Fibroblast of skin of right quadriceps (primary cell): ENCODE measurements around the gene CCDC148.
A peak's percentile ranks its signal among the peaks of the same experiment; 100 is the strongest.
"Not testable (repeated sequence)": the region's sequence is repeated elsewhere in the genome, so short reads cannot be mapped to it uniquely, and the experiment has no call there.

Experiments used
- DNase-seq: peaks from one replicate; pipeline ENCODE4 v3.0.0-alpha.2; 2013

Gene CCDC148

DNA sequence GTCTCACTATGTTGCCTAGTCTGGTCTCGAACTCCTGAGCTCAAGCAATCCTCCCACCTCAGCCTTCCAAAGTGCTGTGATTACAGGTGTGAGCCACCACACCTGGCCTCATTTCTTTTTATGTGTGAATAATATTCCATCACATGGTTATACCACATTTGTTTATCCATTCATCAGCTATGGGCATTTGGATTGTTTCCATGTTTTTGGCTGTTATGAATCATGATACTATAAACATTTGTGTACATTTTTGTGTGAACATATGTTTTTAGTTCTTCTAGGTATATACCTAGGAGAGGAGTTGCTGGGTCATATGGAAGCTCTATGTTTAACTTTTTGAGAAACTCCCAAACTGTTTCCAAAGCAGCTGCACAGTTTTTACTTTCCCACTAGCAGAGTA, 24.6 kb upstream of the CCDC148 start:
- no peak for DNase-seq

DNA sequence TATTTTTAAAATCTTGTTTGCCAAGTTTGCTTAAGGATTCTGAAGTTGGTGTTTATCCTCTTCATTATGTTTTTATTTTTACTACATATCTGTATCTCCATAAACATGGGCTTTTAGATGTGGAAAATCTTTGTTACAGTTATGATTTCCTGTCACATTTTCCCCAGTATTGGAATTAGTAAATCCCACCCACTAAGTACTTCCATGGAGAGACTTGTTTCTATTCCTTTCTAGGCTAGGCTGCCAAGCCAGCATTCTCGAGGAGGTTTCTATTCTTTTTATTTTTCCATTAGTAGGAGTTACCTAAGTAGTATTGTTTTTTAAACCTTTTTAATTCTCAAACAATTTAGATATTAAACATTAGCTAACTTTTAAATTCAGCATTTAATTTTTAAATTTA, 22.3 kb upstream of the CCDC148 start:
- DNase-seq, result no peak

DNA sequence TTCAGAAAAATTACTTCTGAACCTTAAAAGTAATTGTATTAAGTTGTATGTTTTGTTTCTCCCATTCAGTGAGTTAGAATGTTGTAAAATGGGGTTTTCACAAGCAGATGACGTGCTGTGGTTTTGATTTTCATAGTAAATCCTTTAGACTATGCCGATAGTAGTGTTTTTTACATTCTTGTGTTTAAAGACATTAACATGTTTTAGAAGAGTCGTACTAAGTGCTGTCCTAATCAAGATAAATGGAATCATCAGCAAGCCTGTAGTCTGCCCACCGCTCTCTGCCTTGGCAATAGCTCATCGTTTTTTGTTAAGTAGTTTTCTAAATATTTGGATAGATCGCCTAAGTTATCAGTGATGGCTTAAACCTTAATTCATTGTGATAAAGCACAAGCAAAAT, 21.7 kb upstream of the CCDC148 start:
- no peak for DNase-seq

DNA sequence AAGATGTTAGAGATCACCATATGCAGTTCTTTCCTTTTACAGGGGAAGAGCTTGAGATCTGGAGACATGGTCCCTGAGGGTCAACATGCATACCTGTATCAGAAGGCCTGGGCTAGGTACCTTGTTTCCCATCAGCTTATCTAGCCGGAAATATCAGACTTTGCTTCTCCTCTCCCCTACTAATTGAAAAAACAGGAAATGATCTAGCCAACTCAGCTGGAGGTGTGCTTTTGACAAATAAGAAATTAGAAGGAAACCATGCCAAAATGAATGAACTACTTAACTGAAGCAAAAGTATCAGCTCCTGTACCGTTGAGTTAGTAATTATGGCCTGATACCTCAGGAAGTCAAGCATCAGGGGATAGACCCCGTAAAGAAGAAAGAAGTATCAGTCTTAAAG, 20.6 kb upstream of the CCDC148 start:
- no peak for DNase-seq

DNA sequence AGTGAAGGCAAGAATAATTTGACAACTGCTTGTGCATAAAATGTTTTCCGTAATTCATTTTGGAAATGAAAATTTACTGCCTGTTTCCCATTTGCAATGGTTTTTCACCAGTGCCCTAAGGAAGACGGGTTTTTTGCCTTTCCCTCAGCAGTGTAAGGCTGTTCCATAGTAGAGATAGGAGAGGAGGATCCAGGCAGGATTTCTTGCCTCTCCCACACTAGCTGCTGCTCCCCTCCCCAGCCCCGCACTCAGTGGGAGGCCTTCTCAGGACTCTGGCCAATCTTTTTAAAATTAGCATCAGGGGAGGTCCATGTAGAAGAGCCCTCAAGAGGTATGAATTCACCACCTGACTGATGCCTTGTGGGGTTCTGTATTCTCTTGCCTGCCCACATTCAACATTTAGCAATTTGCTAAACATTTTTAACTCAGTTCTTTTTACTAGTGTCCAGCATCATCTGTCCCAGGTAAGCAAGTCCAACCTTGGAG, 18.0 kb upstream of the CCDC148 start:
- DNase-seq, result not testable (repeated sequence)

DNA sequence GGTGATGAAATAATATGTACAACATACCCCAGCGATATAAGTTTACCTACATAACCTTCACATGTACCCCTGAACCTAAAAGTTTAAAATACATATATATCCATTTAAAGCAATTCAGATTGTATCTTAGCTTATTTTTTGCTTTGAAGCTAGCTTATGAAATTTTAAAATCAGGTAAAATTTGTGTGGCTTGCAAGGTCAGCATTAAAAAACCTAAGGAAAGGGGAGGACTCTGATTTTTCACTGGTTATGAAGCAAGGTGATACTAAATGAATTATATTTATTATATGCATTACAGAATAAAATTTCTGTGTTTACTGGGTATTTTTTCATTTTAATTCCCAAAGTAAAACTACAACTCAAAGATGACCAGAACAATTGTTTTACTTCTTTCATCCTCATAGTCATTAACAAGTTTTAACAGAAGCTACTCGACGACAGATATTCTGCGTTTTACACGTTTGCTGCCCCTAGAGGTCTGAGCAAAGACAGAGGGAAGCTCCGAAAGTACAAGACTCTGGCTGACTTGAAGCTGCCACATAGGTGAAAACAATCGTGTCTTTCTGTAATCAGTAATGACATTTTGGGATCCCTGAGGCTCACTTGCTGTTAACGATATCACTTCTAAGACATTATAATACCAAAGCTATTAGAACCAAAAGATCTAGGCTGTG, 17.3 kb upstream of the CCDC148 start:
- DNase-seq, result no peak

DNA sequence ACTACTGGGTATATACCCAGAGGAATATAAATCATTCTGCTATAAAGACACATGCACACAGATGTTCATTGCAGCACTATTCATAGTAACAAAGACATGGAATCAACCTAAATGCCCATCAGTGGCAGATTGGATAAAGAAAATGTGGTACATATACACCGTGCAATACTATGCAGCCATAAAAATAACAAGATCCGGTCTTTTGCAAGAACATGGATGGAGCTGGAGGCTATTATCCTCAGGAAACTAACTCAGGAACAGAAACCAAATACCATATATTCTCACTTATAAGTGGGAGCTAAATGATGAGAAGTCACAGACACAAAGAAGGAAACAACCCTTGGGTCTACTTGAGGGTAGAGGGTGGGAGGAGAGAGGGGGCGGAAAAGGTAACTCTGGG, 16.7 kb upstream of the CCDC148 start:
- not testable (repeated sequence) for DNase-seq

DNA sequence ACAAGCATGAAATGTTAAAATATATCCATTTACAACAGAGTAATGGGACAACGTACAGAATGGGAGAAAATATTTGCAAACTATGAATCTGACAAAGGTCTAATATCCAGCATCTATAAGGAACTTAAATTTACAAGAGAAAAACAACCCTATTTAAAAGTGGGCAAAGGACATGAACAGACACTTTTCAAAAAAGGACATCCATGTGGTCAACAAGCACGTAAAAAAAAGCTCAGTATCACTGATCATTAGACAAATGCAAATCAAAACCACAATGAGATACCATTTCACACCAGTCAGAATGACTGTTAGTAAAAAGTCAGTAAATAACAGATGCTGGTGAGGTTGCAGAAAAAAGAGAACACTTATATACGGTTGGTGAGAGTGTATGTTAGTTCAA, 16.3 kb upstream of the CCDC148 start:
- DNase-seq, result not testable (repeated sequence)

DNA sequence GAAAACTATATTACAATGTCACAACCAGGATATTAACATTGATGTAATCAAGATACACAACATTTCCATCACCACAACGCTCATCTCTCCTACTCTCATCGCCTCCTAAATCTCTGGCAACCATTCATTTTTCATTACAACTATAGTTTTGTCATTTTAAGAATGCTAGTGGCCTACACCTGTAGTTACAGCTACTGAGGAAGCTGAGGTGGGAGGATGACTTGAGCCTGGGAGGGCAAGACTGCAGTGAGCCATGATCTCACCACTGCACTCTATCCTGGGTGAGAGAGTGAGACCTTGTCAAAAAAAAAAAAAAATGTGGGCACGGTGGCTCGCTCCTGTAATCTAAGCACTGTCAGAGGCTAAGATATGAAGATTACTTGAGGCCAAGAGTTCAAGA, 10.7 kb upstream of the CCDC148 start:
- no peak for DNase-seq

DNA sequence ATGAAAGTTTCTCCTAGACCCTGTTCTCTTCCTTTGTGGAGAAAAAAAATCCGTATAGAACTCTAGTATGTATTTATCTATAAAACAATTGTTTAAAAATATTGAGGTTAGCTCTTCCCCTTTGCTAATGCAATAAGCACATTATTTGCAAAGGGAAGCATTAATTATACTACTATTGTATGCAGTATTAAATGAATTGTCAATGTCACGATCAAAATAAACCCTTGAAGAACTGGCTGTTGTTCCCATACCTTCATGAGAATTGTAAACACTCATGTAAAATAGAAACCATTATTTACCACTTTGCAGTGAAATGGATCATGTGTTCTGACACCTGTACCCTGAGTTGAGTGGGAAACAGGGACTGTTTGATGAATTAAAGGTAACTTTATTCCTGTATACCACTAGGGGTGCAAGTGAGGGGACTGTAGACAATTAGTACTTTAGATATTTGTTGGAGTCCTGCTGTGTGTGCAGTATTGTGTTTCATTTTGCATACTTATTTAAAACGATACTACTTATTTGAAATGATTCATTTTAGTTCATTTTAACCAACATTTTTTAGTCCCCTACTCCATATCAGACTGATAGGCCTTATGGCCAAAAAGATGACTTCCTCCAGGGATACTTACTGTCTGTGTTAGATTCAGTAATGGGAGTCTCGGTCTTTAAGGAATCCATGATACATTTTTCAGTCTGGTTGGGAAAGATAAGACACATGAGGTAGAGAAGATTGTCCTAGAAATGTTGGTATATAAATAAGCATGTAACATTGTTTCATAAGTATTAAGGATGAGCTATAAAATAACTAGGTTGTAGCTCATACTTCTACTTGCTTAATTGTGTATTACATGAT, 8.1 kb upstream of the CCDC148 start:
- DNase-seq, result no peak

DNA sequence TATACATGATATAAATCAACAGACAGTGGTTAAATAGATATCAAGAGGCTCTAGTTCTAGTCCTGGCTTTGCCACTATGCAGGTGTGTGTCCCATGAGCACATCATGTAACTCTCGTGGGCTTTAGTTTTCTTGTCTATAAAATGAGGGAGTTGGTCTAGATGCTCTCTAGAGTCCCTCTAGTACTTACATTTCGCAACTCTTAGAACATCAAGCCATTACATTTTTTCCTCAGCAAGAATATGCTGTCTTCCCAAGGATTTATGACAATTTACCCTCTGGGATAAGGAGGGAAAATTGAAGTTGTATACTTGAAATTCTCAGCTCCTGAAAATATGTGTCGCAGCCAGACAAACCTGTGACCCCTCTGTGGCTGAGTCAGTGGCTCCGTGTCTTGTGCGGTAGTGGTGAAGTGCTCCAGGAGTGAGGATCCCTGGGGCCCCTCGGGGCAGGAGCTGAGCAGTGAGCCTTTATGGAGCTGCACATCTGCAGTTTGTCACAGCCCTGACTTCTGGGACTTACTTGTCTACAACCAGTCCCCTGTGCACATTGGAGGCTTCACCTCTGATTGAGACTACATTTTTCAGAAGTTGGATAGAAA, 7.0 kb upstream of the CCDC148 start:
- DNase-seq, result peak; percentile 45

DNA sequence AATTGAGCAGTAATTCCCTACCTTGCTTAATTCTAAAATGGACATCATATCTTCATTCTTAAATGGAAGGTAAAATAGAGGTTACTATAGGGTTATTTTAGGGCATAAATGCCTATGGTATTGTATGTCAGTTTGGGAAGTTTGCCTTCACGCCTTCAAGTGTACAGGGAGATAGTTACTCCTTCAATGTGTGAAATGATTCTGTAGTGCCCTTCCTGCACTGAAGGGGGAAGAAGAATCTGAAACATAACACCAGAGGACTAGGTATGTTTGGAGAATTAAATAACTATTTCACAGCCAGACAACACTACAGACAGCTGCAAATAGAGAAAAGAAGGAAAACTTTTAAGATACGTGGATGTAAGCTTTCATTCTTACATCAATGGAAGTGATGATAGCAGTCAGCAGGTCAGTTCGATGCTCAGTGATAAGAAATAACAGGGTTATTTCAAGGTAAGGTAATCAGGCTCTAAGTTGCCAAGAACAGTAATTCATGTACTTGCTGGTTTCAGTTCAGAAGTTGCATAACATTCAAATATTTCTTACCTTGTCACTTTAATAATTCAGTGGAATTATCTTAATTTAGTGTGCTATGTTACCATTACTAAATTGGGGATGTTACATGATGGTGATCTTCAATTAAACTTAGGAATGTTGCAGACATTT, 4.2 kb upstream of the CCDC148 start:
- DNase-seq, result peak; percentile 18

DNA sequence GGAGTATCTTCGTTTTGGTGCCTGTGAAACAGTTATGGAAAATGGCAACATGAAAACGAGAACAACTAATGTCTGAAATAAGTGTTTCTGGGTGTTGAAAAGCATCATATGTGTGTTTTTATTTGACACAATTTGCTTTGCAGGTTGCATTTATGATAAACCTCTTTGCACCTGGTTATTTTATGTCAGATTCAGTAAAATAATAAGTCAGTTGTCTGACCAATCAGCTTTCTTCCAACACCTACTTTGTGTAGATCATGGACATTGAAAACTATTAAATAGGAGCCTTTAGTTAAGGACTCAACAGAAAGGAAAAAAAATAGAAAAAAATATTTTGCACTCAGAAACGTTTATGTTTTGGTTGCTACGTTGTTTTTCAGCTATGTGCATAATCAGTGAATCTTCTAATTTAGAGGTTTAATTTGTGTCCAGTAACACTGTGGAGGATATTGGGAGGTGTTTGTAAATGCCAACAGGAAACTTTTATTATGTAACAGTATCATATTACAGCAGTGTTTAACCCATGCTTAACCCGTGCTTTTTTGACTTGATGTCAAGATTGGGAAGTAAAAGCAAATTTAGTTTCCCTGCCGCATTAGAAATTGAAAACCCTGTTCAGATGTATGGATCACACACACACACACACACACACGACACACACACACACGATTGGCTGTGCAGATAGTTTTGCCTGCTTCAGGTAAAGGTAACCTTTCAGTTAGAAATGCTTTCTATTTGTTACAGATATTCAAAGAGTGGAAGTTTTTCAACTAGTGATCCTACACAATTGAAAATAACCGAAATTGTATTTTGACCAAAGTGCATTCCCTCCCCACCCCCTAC, 2.8 kb upstream of the CCDC148 start:
- no peak for DNase-seq

DNA sequence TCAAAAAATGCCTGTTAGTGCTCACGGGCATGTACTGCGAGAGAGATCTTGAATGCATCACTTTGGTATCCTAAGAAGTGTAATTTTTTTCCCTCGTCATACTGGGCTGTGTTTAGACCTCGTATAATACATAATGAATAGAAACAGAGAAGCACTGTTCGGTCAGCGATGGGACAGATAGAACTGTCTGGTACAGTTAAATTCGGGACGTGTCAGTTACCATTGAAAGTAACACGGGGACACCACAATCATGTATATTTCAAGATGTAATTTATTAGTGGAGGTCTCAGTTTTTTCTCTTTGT, 2.0 kb upstream of the CCDC148 start:
- no peak for DNase-seq

DNA sequence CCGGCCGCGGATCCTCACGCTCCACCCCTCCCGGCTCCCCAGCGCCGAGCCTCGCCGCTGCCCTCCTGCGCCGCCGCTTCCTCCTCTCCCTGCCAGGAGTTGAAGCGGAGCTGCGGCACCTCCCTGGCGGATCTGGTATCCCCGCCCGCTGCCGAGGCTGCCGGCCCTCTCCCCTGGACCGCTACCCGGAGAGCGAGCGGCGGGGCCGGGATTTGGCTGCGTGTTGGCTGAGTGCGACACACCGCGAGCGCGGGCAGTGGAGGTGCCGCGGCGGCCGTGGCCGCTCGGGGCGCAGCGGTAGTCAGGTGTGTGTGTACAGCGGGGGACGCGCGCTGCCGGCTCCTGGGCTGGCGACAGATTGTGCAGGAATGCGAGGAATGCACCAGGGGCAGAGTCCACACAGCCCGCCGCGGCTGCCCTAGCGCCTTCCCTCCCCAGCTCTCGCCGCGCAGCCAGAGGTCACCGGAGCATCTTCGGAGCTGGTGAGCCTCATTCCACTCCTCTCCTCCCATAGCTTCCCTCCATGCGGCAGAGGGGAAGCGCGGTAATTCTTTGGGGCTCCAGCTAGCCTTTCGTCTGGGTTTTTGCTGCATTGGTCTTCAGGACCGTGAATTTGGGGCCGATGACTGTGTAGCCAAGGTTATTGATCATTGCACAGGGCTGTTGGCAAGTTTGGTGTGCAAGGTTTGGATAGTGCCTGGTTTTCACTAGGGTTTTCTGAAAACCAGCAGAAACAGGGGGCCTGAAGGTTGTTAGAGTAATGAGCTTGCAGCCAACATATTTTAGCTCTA, 1.5 kb upstream of the CCDC148 start:
- DNase-seq, result peak; percentile 52

DNA sequence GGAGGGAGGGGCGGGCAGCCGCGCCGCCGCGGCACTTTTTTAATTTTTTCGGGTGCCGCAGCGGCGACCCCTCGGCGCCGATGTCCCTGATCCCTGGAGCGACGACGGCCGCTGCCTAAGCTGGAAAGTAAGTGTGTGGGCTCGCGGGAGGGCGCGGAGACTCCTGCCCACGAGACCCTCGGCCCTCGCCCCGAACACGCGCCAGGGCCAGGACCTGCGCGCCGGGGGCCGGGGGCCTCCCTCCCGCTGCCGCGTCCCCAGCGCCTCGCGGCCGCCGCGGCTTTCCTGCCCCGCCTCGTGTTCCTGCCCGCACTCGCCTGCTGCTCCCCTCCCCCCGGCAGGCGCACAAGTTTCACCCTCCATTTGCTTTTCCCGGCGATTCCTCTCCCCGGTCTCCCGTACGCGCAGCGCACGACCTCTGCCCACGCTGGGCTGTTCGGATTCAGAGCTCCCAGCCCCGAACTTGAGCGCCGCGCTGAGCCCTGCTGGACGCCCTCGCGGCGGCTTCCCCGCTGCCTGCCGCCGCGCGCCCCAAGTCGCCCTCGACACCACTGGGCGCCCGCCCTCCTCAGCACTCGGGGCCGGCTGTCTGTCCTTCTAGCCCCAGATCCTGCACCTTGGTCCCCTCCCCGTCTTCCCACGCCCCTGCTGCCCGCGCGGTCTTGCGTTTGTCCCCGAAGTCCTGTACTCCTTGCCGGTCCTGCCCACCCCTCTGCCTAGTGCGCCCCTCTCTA, 706 bp upstream of the CCDC148 start:
- peak; percentile 54 for DNase-seq

DNA sequence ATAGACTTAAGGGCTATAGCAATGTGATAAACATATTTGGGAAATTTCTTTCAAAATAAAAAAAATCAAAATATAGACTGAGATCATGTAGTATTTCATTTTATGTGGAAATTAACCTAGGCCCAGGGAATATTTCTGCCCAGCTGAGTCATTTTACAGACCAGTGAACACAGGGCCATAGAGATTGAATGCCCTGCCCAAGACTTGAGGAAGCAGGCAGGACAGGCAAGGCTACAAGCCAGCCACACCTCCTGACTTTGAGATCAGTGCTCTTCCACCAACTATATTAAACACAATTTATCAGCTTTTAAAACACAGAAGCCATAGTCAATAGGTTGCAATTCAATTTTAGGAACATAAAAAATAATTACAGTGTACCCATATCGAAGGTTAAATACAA, 12.9 kb downstream of the CCDC148 start:
- no peak for DNase-seq

DNA sequence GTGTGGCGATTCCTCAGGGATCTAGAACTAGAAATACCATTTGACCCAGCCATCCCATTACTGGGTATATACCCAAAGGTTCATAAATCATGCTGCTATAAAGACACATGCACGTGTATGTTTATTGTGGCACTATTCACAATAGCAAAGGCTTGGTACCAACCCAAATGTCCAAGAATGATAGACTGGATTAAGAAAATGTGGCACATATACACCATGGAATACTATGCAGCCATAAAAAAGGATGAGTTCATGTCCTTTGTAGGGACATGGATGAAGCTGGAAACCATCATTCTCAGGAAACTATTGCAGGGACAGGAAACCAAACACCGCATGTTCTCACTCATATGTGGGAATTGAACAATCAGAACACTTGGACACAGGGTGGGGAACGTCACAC, 17.5 kb downstream of the CCDC148 start:
- not testable (repeated sequence) for DNase-seq

DNA sequence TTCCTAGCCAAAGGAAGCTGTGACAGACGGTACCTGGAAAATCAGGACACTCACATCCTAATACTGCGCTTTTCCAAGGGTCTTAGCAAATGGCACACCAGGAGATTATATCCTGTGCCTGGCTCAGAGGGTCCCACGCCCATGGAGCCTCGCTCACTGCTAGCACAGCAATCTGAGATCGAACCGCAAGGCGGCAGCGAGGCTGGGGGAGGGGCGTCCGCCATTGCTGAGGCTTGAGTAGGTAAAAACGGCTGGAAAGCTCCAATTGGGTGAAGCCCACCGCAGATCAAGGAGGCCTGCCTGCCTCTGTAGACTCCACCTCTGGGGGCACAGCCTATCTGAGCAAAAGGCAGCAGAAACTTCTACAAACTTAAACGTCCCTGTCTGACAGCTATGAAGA, 22.8 kb downstream of the CCDC148 start:
- not testable (repeated sequence) for DNase-seq

DNA sequence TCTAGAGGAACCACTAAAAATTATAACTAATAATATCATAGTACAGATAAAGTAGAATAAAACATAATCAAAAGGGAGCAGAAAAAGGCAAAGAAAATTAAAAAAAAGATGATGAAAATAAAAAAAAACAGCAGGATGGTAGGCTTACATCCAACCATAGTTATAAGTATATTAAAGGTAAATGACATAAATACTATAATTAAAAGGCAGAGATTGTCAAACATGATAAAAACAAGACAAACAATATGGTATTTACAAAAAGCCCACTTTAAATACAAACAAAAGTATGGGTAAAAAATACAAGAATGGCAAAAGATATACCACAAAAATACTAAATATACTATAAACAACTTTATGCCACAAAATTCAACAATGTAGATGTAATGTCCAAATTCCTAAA, 24.4 kb downstream of the CCDC148 start:
- no peak for DNase-seq

DNA sequence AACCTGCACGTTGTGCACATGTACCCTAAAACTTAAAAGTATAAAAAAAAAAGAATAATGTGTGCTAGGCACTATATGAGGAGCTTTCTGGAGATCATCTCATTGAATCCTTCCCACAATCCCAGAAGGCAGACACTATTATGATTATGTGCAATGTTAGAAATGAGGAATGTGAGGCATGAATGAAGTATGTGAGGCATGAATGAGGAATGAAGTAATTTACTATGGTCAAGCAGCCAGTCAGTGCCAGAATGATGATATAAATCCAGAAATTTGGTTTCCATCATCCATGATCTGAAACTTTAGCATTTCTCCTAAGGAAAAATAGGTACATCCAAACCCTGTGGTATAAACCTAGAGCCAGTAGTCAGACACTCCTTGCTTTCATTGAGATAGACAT, 42.0 kb downstream of the CCDC148 start:
- DNase-seq, result peak; percentile 70
